Panc1 (cell line): ENCODE results near the gene LRMDA. TPM values are rescaled to one million over a fixed set of nuclear protein-coding genes. Genes with fewer than 3 reads are reported as not detected.

Experiments
- ATAC-seq: fragments of 200-7000 bp; cut with Tn5 transposase; 2 replicates; pipeline ENCODE4 v1.9.1; 2020; ENCODE audit warnings: mild to moderate bottlenecking, moderate library complexity
- BruUV-seq: library from RNA; stranded (reverse); fragments of 400-500 nt; replicated peaks from 2 replicates; lab custom pipeline; 2021; lab: Mats Ljungman, UMichigan
- CTCF ChIA-PET: fragments of 300-600 bp; sonication (Branson Sonifier 250); formaldehyde crosslinking; loops from one replicate; lab custom pipeline; 2022; ENCODE audit warnings: antibody characterized with exemption; lab: Charles Lee
- POLR2A ChIA-PET: fragments of 300-600 bp; sonication (Branson Sonifier 250); formaldehyde crosslinking; loops from one replicate; lab custom pipeline; 2022; ENCODE audit warnings: antibody characterized with exemption; lab: Charles Lee
- DNase-seq: peaks from one replicate; pipeline ENCODE4 v3.0.0-alpha.2; 2010; ENCODE audit warnings: low read depth, low spot score
- H3K27ac ChIP-seq: 2 replicates; pipeline ENCODE4 v1.5.1; 2011; ENCODE audit warnings: mild to moderate bottlenecking, low read length, inconsistent platforms
- H3K27me3 ChIP-seq: fragments of 200-500 bp; sonication (Bioruptor generic); 2 replicates; pipeline ENCODE4 v1.6.0; 2014; ENCODE audit warnings: low read length, inconsistent platforms; ENCODE audit not compliant: control insufficient read depth, insufficient read depth
- H3K36me3 ChIP-seq: fragments of 200-500 bp; sonication (Bioruptor generic); 2 replicates; pipeline ENCODE4 v1.5.1; 2014; ENCODE audit warnings: inconsistent platforms, mild to moderate bottlenecking, low read length, moderate library complexity; ENCODE audit not compliant: control insufficient read depth, insufficient read depth
- H3K4me1 ChIP-seq: 2 replicates; pipeline ENCODE4 v1.5.1; 2011; ENCODE audit warnings: inconsistent platforms, mild to moderate bottlenecking, low read length, moderate library complexity; ENCODE audit not compliant: control insufficient read depth, insufficient read depth
- H3K4me3 ChIP-seq, 2 experiments: 2 replicates each; pipeline ENCODE4 v1.5.1; 2011 to 2012; ENCODE audit warnings: low read depth in 2 of 2, low read length in 2 of 2, mild to moderate bottlenecking in 2 of 2, inconsistent platforms in 1 of 2, moderate library complexity in 1 of 2
- H3K9me3 ChIP-seq: fragments of 200-500 bp; sonication (Bioruptor generic); 2 replicates; pipeline ENCODE4 v1.5.1; 2014; ENCODE audit warnings: low read depth, mild to moderate bottlenecking, inconsistent platforms, low read length, moderate library complexity; ENCODE audit not compliant: control insufficient read depth, insufficient read depth
- POLR2AphosphoS5 ChIP-seq: IDR thresholded peaks from 2 replicates; pipeline ENCODE4 v1.6.1; 2012; ENCODE audit warnings: mild to moderate bottlenecking, low read depth, low read length, moderate library complexity
- SIN3A ChIP-seq: IDR thresholded peaks from 2 replicates; pipeline ENCODE4 v1.6.1; 2012; ENCODE audit warnings: low read depth, mild to moderate bottlenecking, low read length, moderate library complexity, borderline replicate concordance; ENCODE audit not compliant: insufficient read depth
- TCF7L2 ChIP-seq: IDR thresholded peaks from 2 replicates; pipeline ENCODE4 v1.6.1; 2011; ENCODE audit warnings: mild to moderate bottlenecking, low read depth, low read length, inconsistent platforms
- in situ Hi-C: cut with HindIII; loops from 2 replicates; pipeline ENCODE4 v1.10.0; 2016; ENCODE audit warnings: low sequenced_read_pairs, low pct_unique_long_range_greater_than_20kb
- intact Hi-C: fragments of 100-400 bp; cut with micrococcal nuclease; formaldehyde crosslinking; loops from one replicate; pipeline ENCODE4 v1.10.0; 2022; ENCODE audit not compliant: unreplicated experiment
- total RNA-seq: library from RNA; stranded (reverse); gene quantifications from one replicate; pipeline ENCODE4 v1.2.1, GENCODE V29; 2021; ENCODE audit not compliant: unreplicated experiment
- TF ChIP-seq, protein P1 (sequence below): fragments of 450-650 bp; IDR thresholded peaks from 2 replicates; pipeline ENCODE4 v1.5.1; 2017; ENCODE audit warnings: mild to moderate bottlenecking
- TF ChIP-seq, protein P2 (sequence below), 2 experiments: IDR thresholded peaks; 2 replicates each; pipeline ENCODE4 v1.6.1; 2011 to 2012; ENCODE audit warnings: low read depth in 2 of 2, control low read depth in 1 of 2, low read length in 1 of 2, mild to moderate bottlenecking in 1 of 2, moderate library complexity in 1 of 2; ENCODE audit not compliant: insufficient read depth in 1 of 2

Gene LRMDA
- total RNA-seq, 1 experiment from 2014 or later: 1.2 TPM

DNA sequence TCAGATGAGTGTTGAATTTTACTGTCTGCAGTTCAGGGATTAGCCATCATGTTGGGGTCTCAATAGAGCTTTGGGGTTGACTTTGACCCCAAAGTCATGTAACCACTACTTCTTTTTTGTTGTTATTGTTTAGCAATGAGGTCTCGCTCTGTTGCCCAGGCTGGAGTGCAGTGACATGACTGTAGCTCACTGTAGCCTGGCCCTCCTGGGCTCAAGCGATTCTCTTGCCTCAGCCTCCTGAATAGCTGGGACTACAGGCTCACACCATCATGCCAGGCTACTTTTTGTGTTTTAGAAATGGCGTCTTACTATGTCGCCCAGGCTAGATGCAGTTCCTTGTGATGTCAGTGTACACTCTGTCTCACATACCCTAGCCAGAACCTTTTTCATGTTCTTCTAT lies 598.4 kb downstream of the LRMDA start:
- peaks cover 2% of the 10 kb centered on the region; the same call in 1 of the 2 replicates for H3K27me3 ChIP-seq
- ATAC-seq (no peak), DNase-seq (no peak)
- intact Hi-C loops (loop anchor here (10.0 kb wide), 1 partner anchor 275 kb away; no protein-coding TSS in a partner anchor), in situ Hi-C loops (no loop called here)
- no peak overlapping the region for H3K27ac ChIP-seq
- TF ChIP-seq, protein P1, sequence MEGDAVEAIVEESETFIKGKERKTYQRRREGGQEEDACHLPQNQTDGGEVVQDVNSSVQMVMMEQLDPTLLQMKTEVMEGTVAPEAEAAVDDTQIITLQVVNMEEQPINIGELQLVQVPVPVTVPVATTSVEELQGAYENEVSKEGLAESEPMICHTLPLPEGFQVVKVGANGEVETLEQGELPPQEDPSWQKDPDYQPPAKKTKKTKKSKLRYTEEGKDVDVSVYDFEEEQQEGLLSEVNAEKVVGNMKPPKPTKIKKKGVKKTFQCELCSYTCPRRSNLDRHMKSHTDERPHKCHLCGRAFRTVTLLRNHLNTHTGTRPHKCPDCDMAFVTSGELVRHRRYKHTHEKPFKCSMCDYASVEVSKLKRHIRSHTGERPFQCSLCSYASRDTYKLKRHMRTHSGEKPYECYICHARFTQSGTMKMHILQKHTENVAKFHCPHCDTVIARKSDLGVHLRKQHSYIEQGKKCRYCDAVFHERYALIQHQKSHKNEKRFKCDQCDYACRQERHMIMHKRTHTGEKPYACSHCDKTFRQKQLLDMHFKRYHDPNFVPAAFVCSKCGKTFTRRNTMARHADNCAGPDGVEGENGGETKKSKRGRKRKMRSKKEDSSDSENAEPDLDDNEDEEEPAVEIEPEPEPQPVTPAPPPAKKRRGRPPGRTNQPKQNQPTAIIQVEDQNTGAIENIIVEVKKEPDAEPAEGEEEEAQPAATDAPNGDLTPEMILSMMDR: no peak
- TF ChIP-seq POLR2AphosphoS5 (no peak), SIN3A (no peak), TCF7L2 (no peak)
- TF ChIP-seq, protein P2, sequence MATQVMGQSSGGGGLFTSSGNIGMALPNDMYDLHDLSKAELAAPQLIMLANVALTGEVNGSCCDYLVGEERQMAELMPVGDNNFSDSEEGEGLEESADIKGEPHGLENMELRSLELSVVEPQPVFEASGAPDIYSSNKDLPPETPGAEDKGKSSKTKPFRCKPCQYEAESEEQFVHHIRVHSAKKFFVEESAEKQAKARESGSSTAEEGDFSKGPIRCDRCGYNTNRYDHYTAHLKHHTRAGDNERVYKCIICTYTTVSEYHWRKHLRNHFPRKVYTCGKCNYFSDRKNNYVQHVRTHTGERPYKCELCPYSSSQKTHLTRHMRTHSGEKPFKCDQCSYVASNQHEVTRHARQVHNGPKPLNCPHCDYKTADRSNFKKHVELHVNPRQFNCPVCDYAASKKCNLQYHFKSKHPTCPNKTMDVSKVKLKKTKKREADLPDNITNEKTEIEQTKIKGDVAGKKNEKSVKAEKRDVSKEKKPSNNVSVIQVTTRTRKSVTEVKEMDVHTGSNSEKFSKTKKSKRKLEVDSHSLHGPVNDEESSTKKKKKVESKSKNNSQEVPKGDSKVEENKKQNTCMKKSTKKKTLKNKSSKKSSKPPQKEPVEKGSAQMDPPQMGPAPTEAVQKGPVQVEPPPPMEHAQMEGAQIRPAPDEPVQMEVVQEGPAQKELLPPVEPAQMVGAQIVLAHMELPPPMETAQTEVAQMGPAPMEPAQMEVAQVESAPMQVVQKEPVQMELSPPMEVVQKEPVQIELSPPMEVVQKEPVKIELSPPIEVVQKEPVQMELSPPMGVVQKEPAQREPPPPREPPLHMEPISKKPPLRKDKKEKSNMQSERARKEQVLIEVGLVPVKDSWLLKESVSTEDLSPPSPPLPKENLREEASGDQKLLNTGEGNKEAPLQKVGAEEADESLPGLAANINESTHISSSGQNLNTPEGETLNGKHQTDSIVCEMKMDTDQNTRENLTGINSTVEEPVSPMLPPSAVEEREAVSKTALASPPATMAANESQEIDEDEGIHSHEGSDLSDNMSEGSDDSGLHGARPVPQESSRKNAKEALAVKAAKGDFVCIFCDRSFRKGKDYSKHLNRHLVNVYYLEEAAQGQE (IDR thresholded peaks at IDR 0.05; ENCODE audit: insufficient read depth in 1 of 2, low read depth in 2 of 2, low read length in 1 of 2): no peak
- no peak overlapping the region for H3K4me3 ChIP-seq
- no peaks in the 10 kb centered on the region for H3K4me1 ChIP-seq
- no TSS peak for BruUV-seq
- H3K36me3 ChIP-seq: no peaks in the 10 kb centered on the region
- H3K9me3 ChIP-seq: no peaks in the 10 kb centered on the region
- ChIA-PET CTCF (no interaction called here), POLR2A (no interaction called here)

DNA sequence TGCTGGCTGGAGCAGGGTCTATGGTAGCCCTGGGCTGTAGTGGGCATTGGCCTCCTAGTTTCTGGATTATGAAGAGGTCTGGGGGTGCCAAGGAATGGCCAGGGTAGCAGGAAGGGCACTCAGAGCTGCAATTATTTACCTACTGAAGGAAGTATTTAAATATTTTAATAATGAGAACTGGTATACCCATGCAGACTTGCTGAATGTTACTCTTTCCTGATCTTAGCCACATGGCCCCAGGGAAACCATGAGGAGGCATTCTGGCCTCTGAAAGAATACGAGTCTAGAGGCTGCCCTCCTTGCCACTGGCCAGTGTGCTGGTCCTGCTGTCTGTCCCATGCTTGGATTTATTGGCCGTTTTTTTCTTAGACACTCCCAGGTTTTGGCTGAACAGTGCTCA lies 599.7 kb downstream of the LRMDA start:
- DNase-seq (no peak), ATAC-seq (no peak)
- Histone ChIP-seq H3K9me3 (no peaks in the 10 kb centered on the region), H3K4me1 (no peaks in the 10 kb centered on the region), H3K36me3 (no peaks in the 10 kb centered on the region), H3K4me3 (no peak overlapping the region), H3K27me3 (peaks cover 2% of the 10 kb centered on the region; the same call in 1 of the 2 replicates), H3K27ac (no peak overlapping the region)
- no TSS peak for BruUV-seq
- ChIA-PET CTCF (no interaction called here), POLR2A (interaction anchor here (0.6 kb wide), 1 partner anchor 621 kb away, joined by 5 read pairs; no protein-coding TSS in a partner anchor)
- TF ChIP-seq TCF7L2 (no peak), POLR2AphosphoS5 (no peak)
- intact Hi-C loops (loop anchor here (10.0 kb wide), 1 partner anchor 274 kb away; no protein-coding TSS in a partner anchor), in situ Hi-C loops (no loop called here)
